ENCODE measurements around the gene RAE1. TPM values are rescaled to one million over a fixed set of nuclear protein-coding genes. Genes with fewer than 3 reads are reported as not detected.

Gene RAE1
- total RNA-seq, 6 donors from 2014 or later, result 10.1 to 31.0 (median 17.9) TPM

DNA sequence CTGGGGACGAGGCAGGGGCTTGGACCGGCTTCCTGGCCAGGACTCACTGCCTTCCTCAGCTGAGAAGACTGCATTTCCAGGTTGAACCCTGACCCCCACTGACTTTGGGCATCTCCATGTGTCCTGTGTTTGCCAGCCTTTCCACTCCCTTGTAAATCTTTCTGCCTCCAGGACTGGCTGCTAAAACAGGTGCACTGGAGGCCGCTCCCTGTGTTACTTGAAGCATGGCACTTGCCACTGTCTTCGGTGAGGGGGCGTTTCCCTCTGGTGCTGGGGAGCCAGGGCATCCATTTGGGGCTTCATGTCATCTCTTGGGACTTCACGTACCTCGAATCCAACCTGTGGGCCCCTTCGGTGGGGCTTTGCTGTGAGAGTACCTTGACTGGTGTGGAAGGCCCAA is 33.4 kb downstream of the RAE1 start:
- 87 to 89% methylated on average over 3 to 8 of the region's 8 CpGs for WGBS, 2 donors
- Histone ChIP-seq H3K9me3 (no peaks in the 10 kb centered on the region), H3K4me1 (peaks cover under 1 to 24% (median 15%) of the 10 kb centered on the region in 4 donors), H3K27ac (peak overlapping the region in 3 of 4 donors; percentile 39 to 64 (median 61)), H3K27me3 (no peaks in the 10 kb centered on the region), H3K4me3 (no peak overlapping the region), H3K36me3 (peaks cover 0 to 15% (median 4%) of the 10 kb centered on the region in 4 donors)
- TF ChIP-seq POLR2AphosphoS5 (IDR thresholded peaks at IDR 0.05) (no peak), POLR2A (IDR thresholded peaks at IDR 0.05) (no peak)
- DNase-seq (no peak), ATAC-seq (ENCODE audit: low FRiP score in 2 of 2) (no peak)

GRCh38 chr20:57384953-57385761 is 34.1 kb downstream of the RAE1 start:
- Histone ChIP-seq H3K27ac (peak overlapping the region; percentile 16 to 80 (median 50)), H3K9me3 (no peaks in the 10 kb centered on the region), H3K4me1 (peaks cover 8 to 31% (median 21%) of the 10 kb centered on the region in 4 donors), H3K27me3 (no peaks in the 10 kb centered on the region), H3K36me3 (peaks cover 0 to 9% (median 4%) of the 10 kb centered on the region in 4 donors), H3K4me3 (no peak overlapping the region)
- DNase-seq (peak in 1 of 2 donors; percentile 73), ATAC-seq (ENCODE audit: low FRiP score in 2 of 2) (no peak)
- no peak for TF ChIP-seq POLR2AphosphoS5 (IDR thresholded peaks at IDR 0.05)
- 69 to 88% methylated on average over 21 to 27 of the region's 29 CpGs for WGBS, 2 donors

DNA sequence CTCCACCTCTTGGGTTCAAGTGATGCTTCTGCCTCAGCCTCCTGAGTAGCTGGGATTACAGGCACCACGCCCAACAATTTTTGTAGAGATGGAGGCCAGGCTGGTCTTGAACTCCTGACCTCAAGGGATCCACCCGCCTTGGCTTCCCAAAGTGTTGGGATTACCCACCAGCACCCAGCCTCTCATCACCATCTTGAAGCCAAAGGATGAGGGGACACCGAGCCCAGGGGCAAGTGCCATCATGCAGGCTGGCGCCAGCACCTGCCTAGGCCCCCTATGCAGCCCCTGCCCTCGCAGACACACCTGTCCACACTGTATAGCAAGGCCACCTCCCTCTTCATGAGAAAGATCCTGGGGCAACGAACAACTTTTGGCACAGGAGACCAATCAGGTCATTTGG is 34.9 kb downstream of the RAE1 start:
- 92 to 93% methylated on average over 6 of the region's 6 CpGs for WGBS, 2 donors
- TF ChIP-seq POLR2AphosphoS5 (IDR thresholded peaks at IDR 0.05), result no peak
- no peak for TF ChIP-seq EP300 (IDR thresholded peaks at IDR 0.05)
- TF ChIP-seq CTCF (IDR thresholded peaks at IDR 0.05), result no peak
- no peak for TF ChIP-seq POLR2A (IDR thresholded peaks at IDR 0.05)
- no peak for ATAC-seq (ENCODE audit: low FRiP score in 2 of 2)
- no peak overlapping the region for H3K4me3 ChIP-seq
- peaks cover 13 to 38% (median 29%) of the 10 kb centered on the region in 4 donors for H3K4me1 ChIP-seq
- peaks cover 0 to 1% (median 0%) of the 10 kb centered on the region in 4 donors for H3K36me3 ChIP-seq
- peak overlapping the region; percentile 16 to 80 (median 50) for H3K27ac ChIP-seq
- H3K27me3 ChIP-seq, result no peaks in the 10 kb centered on the region
- no peak for DNase-seq
- H3K9me3 ChIP-seq, result no peaks in the 10 kb centered on the region

GRCh38 chr20:57386762-57387161 is 35.7 kb downstream of the RAE1 start:
- no peak for DNase-seq
- Histone ChIP-seq H3K36me3 (no peaks in the 10 kb centered on the region), H3K27me3 (no peaks in the 10 kb centered on the region), H3K9me3 (no peaks in the 10 kb centered on the region), H3K4me3 (no peak overlapping the region), H3K27ac (peak overlapping the region in 2 of 4 donors; percentile 61 to 80), H3K4me1 (peaks cover 14 to 42% (median 30%) of the 10 kb centered on the region in 4 donors)
- ATAC-seq (ENCODE audit: low FRiP score in 2 of 2), result no peak
- no peak for TF ChIP-seq EP300 (IDR thresholded peaks at IDR 0.05)
- no peak for TF ChIP-seq CTCF (IDR thresholded peaks at IDR 0.05)
- no peak for TF ChIP-seq POLR2A (IDR thresholded peaks at IDR 0.05)
- no peak for TF ChIP-seq POLR2AphosphoS5 (IDR thresholded peaks at IDR 0.05)
- WGBS, 2 donors, result 96 to 97% methylated on average over 4 of the region's 4 CpGs

GRCh38 chr20:57387463-57387862 is 36.4 kb downstream of the RAE1 start:
- H3K36me3 ChIP-seq, result no peaks in the 10 kb centered on the region

More at GRCh38 chr20:57387463-57387862, 36.4 kb downstream of the RAE1 start:
- TF ChIP-seq POLR2AphosphoS5 (IDR thresholded peaks at IDR 0.05) (no peak), CTCF (IDR thresholded peaks at IDR 0.05) (no peak)
- no peak for ATAC-seq (ENCODE audit: low FRiP score in 2 of 2)
- Histone ChIP-seq H3K4me1 (peaks cover 18 to 49% (median 33%) of the 10 kb centered on the region in 4 donors), H3K4me3 (no peak overlapping the region), H3K27me3 (no peaks in the 10 kb centered on the region), H3K27ac (no peak overlapping the region), H3K9me3 (no peaks in the 10 kb centered on the region)
- WGBS, 2 donors, result 91 to 95% methylated on average over 8 of the region's 8 CpGs
- DNase-seq, result no peak
